ENCODE results near the gene FGD2. TPM values are rescaled to one million over a fixed set of nuclear protein-coding genes. Genes with fewer than 3 reads are reported as not detected.

The FGD2 gene
- total and polyA plus RNA-seq, 9 of the 15 experiments (the other 6 are each of a cell fraction or from before 2014, with no cell fraction given), result 0.09 TPM; not detected in 8

- TF ChIP-seq E2F6 (IDR thresholded peaks at IDR 0.05; ENCODE audit: borderline replicate concordance in 1 of 2, extremely low read depth in 1 of 2, insufficient read depth in 1 of 2, insufficient read length in 1 of 2, low read depth in 1 of 2, low read length in 1 of 2, poor library complexity in 1 of 2, severe bottlenecking in 1 of 2) (peak in 1 of 2 experiments; percentile 21), TBL1XR1 (IDR thresholded peaks at IDR 0.05; ENCODE audit: low read length in 2 of 2) (0 out of 4 replicates have a peak, but pooled peaks of 1 of the 2 experiments have one; percentile 43), TEAD1 (CRISPR knock-in tag; IDR thresholded peaks at IDR 0.05) (no peak), CHD4 (IDR thresholded peaks at IDR 0.05; ENCODE audit: insufficient read depth, insufficient replicate concordance, low read depth, low read length, poor library complexity, severe bottlenecking) (peak; percentile 8), UBTF (IDR thresholded peaks at IDR 0.05; ENCODE audit: borderline replicate concordance in 1 of 2, low read depth in 2 of 2, low read length in 2 of 2) (no peak), ZNF263 (CRISPR knock-in tag; IDR thresholded peaks at IDR 0.05; ENCODE audit: borderline replicate concordance) (0 out of 2 replicates have a peak, but pooled peaks have one; percentile 8), KLF10 (CRISPR knock-in tag; IDR thresholded peaks at IDR 0.05) (no peak), RB1 (IDR thresholded peaks at IDR 0.05; ENCODE audit: low read depth) (peak; percentile 32; the same call in 1 of the 2 replicates), TOE1 (IDR thresholded peaks at IDR 0.05; ENCODE audit: borderline replicate concordance) (peak; percentile 77), TOE1 (CRISPR knock-in tag; IDR thresholded peaks at IDR 0.05; ENCODE audit: borderline replicate concordance, low read depth) (no peak), POU5F1 (IDR thresholded peaks at IDR 0.05; ENCODE audit: borderline replicate concordance, low read depth, low read length, partially characterized antibody) (no peak), ZNF395 (CRISPR knock-in tag; IDR thresholded peaks at IDR 0.05) (0 out of 2 replicates have a peak, but pooled peaks have one; percentile 12), ATF1 (CRISPR knock-in tag; IDR thresholded peaks at IDR 0.05) (no peak), ATF1 (tag; IDR thresholded peaks at IDR 0.05) (no peak), POLR2AphosphoS5 (IDR thresholded peaks at IDR 0.05; ENCODE audit: control insufficient read depth, insufficient read depth, low read depth, low read length) (no peak), CGGBP1 (CRISPR knock-in tag; IDR thresholded peaks at IDR 0.05) (no peak), HNRNPK (IDR thresholded peaks at IDR 0.05; ENCODE audit: low read depth, low read length, poor library complexity, severe bottlenecking) (no peak), IFI16 (CRISPR knock-in tag; IDR thresholded peaks at IDR 0.05) (no peak), FOXK2 (conservative IDR thresholded peaks at IDR 0.05 in 1 of 2, IDR thresholded peaks at IDR 0.05 in 1 of 2; ENCODE audit: low read depth in 2 of 2) (peak in 1 of 2 experiments; percentile 58; a peak in 2 of 4 replicates), ASH1L (IDR thresholded peaks at IDR 0.05; ENCODE audit: borderline replicate concordance, low read depth, partially characterized antibody) (peak; percentile 40), MTA2 (IDR thresholded peaks at IDR 0.05; ENCODE audit: low read depth) (no peak), RNF2 (IDR thresholded peaks at IDR 0.05) (0 out of 2 replicates have a peak, but pooled peaks have one; percentile 22), EP300 (IDR thresholded peaks at IDR 0.05; ENCODE audit: low read length) (peak; percentile 46; the same call in 1 of the 2 replicates)
Measured at GRCh38 chr6:37048403-37048850, 43.0 kb downstream of the FGD2 start (continued).
